NCI-H748 treated with DMSO at 0.1 percent for 48 hours (cell line): Measurements from ENCODE around the gene MAX.
"Not testable (repeated sequence)": the region's sequence is repeated elsewhere in the genome, so short reads cannot be mapped to it uniquely, and the experiment has no call there.

ENCODE experiments used
- DNase-seq: peaks from one replicate; lab custom pipeline; 2025; lab: John Stamatoyannopoulos, UW

The MAX gene

GRCh38 chr14:65104791-65105190 lies 2.5 kb upstream of the MAX start:
- no peak for DNase-seq

- DNase-seq, result peak; percentile 67
Measured at GRCh38 chr14:65103150-65103760, 938 bp upstream of the MAX start.

- DNase-seq, result no peak
Measured at GRCh38 chr14:65101631-65102440, 481 bp downstream of the MAX start.

- DNase-seq, result no peak
Measured at GRCh38 chr14:65100922-65101541, 1.3 kb downstream of the MAX start.

GRCh38 chr14:65098586-65098985 lies 3.7 kb downstream of the MAX start:
- DNase-seq, result no peak

- no peak for DNase-seq
Measured at GRCh38 chr14:65096323-65097089, 5.8 kb downstream of the MAX start.

- DNase-seq, result no peak
Measured at GRCh38 chr14:65095633-65096205, 6.6 kb downstream of the MAX start.

- no peak for DNase-seq
Measured at GRCh38 chr14:65092349-65092748, 10.0 kb downstream of the MAX start.

GRCh38 chr14:65087835-65088234 lies 14.5 kb downstream of the MAX start:
- DNase-seq, result not testable (repeated sequence)

GRCh38 chr14:65086686-65087085 lies 15.6 kb downstream of the MAX start:
- DNase-seq, result not testable (repeated sequence)

GRCh38 chr14:65084554-65085505 lies 17.5 kb downstream of the MAX start:
- no peak for DNase-seq

GRCh38 chr14:65082930-65083329 lies 19.4 kb downstream of the MAX start:
- no peak for DNase-seq

- no peak for DNase-seq
Measured at GRCh38 chr14:65080960-65081747, 21.2 kb downstream of the MAX start.

- no peak for DNase-seq
Measured at GRCh38 chr14:65079768-65080167, 22.5 kb downstream of the MAX start.

- no peak for DNase-seq
Measured at GRCh38 chr14:65079201-65079600, 23.1 kb downstream of the MAX start.

- DNase-seq, result no peak
Measured at GRCh38 chr14:65077318-65077717, 25.0 kb downstream of the MAX start.

GRCh38 chr14:65075628-65076325 lies 26.5 kb downstream of the MAX start:
- no peak for DNase-seq

- no peak for DNase-seq
Measured at GRCh38 chr14:65074449-65075150, 27.7 kb downstream of the MAX start.
